GM18951 (cell line): ENCODE results near the gene SORT1.

Experiments used
- POLR2A ChIP-seq: IDR thresholded peaks from 4 replicates; pipeline ENCODE4 v1.6.1; 2011; ENCODE audit warnings: mild to moderate bottlenecking; ENCODE audit not compliant: insufficient read length, insufficient read depth; ENCODE audit errors: extremely low read depth
- in situ Hi-C: fragments of 300-500 bp; cut with MboI; formaldehyde crosslinking; loops from one replicate; pipeline ENCODE4 v1.12.0; 2022; ENCODE audit warnings: low sequenced_read_pairs, mixed read lengths, inconsistent platforms; ENCODE audit not compliant: unreplicated experiment

SORT1 gene

DNA sequence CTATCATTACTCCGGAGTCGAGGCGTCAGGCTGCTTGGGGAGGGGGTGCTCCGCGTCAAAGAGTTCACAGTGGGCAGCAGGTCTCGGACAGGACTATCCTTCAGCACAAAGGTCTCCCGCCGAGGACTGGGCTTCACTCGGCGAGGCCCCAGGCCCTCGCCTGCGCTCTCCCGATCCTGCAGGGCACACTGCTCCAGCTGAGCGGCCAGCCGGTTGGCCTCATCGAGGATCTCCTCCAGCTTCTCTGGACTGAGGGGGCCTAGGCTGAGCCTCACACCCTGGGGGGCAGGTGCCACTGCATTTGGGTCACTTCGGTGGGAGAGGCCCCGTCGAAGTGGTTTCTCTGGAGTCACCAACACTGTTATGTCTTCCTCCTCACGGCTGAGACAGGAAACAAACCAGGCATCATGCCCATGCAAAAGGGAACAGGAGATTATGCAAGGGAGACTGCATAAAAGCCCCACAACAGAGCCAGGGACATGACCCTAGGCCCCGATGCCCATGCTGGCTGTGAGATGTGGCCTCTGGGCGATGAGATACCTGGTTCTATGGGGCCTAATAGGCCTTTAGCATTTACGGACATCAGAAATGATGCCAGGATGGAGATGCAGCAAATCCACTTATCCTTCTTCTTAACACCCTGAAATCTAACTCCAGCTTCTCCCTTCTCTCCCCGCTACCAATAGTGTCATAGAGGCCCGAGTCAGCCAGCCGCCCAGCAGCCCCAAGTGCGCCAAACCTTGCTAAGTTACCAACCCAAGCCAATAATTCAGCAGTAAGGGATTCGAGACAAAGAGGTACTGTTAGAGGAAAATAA, 115.8 kb downstream of the SORT1 start:
- in situ Hi-C loops = no loop called here

GRCh38 chr1:109280862-109281261, 116.9 kb downstream of the SORT1 start:
- TF ChIP-seq POLR2A = no peak
- in situ Hi-C loops = no loop called here

More for the DNA sequence above, 115.8 kb downstream of the SORT1 start:
- TF ChIP-seq POLR2A = no peak

DNA sequence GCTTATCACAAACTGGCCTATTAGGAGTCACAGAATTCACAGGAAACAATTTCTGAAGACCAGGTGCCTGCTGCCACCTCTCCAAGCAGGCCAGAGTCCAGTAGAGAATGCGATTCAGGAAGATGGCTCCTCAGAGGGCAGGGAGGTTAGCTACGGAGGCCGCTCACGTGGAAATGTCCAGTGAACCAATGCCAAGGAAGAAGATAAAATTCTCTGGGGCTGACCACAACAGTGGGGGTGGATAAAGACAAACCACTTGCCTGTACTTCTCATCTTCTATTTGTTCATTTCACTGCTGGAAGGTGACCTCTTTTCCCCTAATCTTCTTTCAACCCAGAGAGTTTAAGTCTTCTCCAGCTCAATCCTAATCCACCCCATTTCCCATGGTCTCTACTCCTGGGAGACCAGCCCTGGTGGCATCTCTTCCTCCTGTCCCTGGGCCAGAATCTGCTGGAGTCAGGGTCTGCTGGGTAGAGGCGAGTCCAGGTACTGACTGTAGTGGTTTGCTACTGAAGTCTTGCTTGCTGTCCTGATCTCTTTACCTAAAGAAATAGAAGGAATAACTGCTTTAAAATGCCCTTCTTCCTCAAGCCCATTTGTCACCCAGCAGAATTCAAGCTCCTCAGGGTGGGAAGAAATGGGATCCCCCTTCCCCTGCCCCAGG, 118.0 kb downstream of the SORT1 start:
- in situ Hi-C loops = no loop called here
- no peak for TF ChIP-seq POLR2A

DNA sequence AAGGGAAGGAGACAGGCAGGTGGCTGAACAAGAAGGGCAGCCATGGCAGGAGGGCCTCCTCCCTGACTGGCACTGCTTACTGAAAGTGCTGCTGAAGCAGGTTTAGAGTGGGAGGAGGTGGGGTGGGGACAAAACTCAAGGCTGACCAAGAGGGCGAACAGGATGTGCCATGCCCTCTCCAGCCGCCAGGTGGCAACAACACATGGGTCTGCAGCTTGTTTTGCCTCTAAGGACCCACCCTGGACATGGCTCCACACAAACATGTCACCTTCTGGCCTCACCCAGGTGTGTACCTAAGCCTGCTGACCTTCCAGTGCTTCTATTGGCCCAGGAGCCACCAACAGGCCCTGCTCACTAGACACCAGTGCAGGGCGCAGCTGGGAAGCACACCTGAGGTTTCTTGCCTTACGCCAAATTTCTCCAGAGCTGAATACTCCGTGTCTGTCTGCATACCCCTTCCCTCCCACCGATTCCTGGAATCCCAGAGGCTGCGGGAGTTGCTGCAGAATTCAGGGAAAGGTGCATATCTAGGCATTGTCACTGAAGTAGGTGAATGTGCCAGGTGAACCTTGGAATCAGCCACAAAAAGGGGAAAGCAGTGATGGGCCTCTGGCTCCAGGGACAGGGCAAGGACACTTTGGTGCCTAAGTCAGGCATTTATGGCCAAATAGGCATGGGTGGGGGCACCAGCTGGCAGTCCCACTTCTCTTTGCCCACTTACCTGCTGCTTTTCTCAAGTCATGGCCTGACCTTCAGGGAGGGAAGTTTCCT, 120.1 kb downstream of the SORT1 start:
- in situ Hi-C loops = no loop called here
- no peak for TF ChIP-seq POLR2A

DNA sequence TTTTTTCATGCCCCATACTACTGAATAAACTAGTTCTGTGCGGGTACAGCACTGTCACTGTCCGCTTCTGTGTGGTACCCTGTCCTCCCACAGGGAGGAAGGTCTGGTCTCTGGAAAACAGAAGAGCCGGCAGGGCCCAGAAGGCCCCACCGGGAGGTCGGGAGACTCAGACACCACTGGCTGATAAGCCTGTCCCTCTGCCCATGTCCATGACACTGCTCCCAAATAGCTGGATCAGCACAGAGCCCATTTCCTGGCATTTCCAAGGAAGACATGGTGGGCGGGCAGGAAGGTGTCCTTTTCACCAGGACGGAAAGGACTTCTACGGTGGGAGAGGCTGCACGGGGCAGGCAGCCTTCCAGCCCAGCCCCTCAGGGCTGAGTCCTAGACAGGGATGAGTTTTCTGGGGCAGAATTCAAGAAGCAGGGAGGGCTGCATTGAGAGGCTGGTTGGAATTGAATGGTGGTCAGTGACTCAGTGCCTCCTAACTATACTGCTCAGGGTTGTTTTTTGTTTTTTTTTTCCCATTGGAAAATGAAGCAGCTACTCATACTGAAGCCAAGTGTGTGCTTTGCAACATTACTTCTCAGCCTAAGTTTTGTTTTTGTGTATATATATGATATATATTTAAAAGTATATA, 121.9 kb downstream of the SORT1 start:
- TF ChIP-seq POLR2A = no peak
- in situ Hi-C loops = no loop called here

DNA sequence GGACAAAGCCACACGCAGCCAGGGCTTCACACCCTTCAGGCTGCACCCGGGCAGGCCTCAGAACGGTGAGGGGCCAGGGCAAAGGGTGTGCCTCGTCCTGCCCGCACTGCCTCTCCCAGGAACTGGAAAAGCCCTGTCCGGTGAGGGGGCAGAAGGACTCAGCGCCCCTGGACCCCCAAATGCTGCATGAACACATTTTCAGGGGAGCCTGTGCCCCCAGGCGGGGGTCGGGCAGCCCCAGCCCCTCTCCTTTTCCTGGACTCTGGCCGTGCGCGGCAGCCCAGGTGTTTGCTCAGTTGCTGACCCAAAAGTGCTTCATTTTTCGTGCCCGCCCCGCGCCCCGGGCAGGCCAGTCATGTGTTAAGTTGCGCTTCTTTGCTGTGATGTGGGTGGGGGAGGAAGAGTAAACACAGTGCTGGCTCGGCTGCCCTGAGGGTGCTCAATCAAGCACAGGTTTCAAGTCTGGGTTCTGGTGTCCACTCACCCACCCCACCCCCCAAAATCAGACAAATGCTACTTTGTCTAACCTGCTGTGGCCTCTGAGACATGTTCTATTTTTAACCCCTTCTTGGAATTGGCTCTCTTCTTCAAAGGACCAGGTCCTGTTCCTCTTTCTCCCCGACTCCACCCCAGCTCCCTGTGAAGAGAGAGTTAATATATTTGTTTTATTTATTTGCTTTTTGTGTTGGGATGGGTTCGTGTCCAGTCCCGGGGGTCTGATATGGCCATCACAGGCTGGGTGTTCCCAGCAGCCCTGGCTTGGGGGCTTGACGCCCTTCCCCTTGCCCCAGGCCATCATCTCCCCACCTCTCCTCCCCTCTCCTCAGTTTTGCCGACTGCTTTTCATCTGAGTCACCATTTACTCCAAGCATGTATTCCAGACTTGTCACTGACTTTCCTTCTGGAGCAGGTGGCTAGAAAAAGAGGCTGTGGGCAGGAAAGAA, 122.9 kb downstream of the SORT1 start:
- no peak for TF ChIP-seq POLR2A
- in situ Hi-C loops = no loop called here

DNA sequence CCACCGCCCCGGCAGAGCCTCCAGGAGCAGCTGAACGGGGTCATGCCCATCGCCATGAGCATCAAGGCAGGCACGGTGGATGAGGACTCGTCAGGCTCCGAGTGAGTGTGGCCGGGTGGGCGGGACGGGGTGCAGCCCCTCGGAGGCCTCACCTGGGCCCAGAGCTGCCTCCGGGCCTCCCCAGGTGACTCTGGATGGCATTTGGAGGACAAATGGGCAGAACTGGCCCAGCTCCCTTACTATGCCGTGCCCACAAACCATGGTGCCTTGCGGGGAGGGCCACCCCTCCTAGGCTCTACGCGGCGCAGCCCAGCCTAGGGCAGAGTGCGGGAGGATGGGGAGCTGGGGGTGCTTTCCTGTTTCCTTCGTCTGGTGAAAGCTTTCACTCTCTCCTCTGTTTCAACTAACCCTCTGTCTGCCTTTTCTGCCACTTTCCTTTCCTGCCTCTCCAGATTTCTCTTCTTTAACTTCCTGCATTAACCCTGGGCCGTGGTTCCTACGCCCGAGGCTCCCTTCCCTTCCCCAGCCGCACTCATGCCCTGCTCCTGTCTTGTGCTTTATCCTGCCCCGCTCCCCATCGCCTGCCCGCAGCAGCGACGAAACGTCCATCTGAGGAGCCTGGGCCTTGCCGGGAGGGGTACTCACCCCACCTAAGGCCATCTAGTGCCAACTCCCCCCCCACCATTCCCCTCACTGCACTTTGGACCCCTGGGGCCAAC, 124.0 kb downstream of the SORT1 start:
- in situ Hi-C loops = no loop called here
- no peak for TF ChIP-seq POLR2A

DNA sequence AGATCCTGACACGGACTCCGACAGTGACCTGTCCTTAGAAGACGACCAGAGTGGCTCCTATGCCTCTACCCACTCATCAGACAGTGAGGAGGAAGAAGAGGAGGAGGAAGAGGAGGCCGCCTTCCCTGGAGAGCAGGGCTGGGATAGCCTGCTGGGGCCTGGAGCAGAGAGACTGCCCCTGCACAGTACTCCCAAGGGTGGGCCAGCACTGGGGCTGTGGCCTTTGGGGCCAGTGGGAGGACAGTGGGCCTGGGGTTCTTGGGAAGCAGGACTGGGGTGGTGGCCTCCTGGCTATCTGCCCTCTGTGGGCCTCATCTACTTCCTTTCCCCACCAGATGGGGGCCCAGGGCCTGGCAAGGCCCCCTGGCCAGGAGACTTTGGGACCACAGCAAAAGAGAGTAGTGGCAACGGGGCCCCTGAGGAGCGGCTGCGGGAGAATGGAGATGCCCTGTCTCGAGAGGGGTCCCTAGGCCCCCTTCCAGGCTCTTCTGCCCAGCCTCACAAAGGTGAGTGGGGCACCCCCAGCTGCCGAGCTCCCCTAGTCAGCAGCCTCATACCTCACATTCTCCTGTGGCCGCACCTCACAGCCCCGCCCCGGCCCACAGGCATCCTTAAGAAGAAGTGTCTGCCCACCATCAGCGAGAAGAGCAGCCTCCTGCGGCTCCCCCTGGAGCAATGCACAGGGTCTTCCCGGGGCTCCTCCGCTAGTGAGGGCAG, 124.7 kb downstream of the SORT1 start:
- TF ChIP-seq POLR2A = no peak
- in situ Hi-C loops = no loop called here

GRCh38 chr1:109272021-109272799, 125.5 kb downstream of the SORT1 start:
- in situ Hi-C loops = no loop called here

DNA sequence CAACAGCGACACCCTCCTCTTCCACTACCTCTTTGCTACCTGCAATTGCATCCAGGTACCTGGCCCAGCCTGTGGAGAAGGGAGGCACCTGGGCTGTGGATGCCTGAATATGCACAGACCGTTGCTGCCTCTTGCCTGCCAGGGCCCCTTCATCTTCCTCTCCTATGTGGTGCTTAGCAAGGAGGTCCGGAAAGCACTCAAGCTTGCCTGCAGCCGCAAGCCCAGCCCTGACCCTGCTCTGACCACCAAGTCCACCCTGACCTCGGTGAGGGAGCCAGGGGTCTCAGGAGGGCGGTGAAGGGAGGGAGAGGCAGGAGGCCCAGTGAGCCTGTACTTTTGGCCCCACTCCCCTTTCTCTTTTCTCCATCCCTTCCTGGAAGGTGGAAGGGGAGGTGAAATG, 126.3 kb downstream of the SORT1 start:
- in situ Hi-C loops = no loop called here
- TF ChIP-seq POLR2A = no peak

More at GRCh38 chr1:109272021-109272799, 125.5 kb downstream of the SORT1 start:
- no peak for TF ChIP-seq POLR2A
